CD4-positive, alpha-beta T cell (primary cell): ENCODE data around the gene SLC41A3. TPM values are rescaled to one million over a fixed set of nuclear protein-coding genes. Genes with fewer than 3 reads are reported as not detected.

Source experiments
- ATAC-seq: fragments of 200-7000 bp; cut with Tn5 transposase; one replicate; pipeline ENCODE4 v1.10.0; 2022; ENCODE audit warnings: mild to moderate bottlenecking; ENCODE audit not compliant: poor library complexity
- CTCF ChIA-PET: fragments of 350-600 bp; sonication (Branson Sonifier 250); formaldehyde crosslinking; loops from one replicate; lab custom pipeline; 2021; ENCODE audit warnings: antibody characterized with exemption, inconsistent platforms; lab: Charles Lee
- POLR2A ChIA-PET: fragments of 350-600 bp; sonication (Branson Sonifier 250); formaldehyde crosslinking; loops from one replicate; lab custom pipeline; 2021; ENCODE audit warnings: antibody characterized with exemption, inconsistent platforms; lab: Charles Lee
- DNase-seq, 14 experiments: peaks; one replicate each; pipeline ENCODE4 v3.0.0-alpha.2; 2013 to 2020; ENCODE audit warnings: mixed read lengths in 2 of 14
- H3K27ac ChIP-seq, 2 donors: one replicate each; pipeline versions ENCODE4 v1.5.1 to v1.7.0; 2013; ENCODE audit warnings: low read length in 2 of 2, low read depth in 1 of 2, mild to moderate bottlenecking in 1 of 2
- H3K27me3 ChIP-seq, 2 experiments: 1 replicate in 1 of 2; 2 replicates in 1 of 2; pipeline versions ENCODE4 v1.6.1 to v1.7.0; 2013; ENCODE audit warnings: low read length in 2 of 2, control low read depth in 1 of 2, mild to moderate bottlenecking in 1 of 2, moderate library complexity in 1 of 2; ENCODE audit not compliant: insufficient read depth in 2 of 2, control insufficient read depth in 1 of 2
- H3K36me3 ChIP-seq: one replicate; pipeline ENCODE4 v1.6.1; 2013; ENCODE audit warnings: low read length, control low read depth; ENCODE audit not compliant: insufficient read depth
- H3K4me1 ChIP-seq: one replicate; pipeline ENCODE4 v1.6.1; 2013; ENCODE audit warnings: low read length, control low read depth; ENCODE audit not compliant: insufficient read depth
- H3K4me3 ChIP-seq: one replicate; pipeline ENCODE4 v1.5.1; 2013; ENCODE audit warnings: mild to moderate bottlenecking, low read length, moderate library complexity
- H3K9me3 ChIP-seq, 2 experiments: 1 replicate in 1 of 2; 2 replicates in 1 of 2; pipeline versions ENCODE4 v1.6.1 to v1.7.0; 2013; ENCODE audit warnings: low read length in 2 of 2, mild to moderate bottlenecking in 2 of 2, control low read depth in 1 of 2, moderate library complexity in 1 of 2; ENCODE audit not compliant: control insufficient read depth in 1 of 2, insufficient read depth in 1 of 2
- H3K27ac Mint-ChIP-seq: one replicate; pipeline ENCODE4 v1.8.0; 2020; ENCODE audit warnings: mixed read lengths
- H3K27me3 Mint-ChIP-seq: one replicate; pipeline ENCODE4 v1.8.0; 2021; ENCODE audit warnings: mixed read lengths
- H3K36me3 Mint-ChIP-seq: one replicate; pipeline ENCODE4 v1.8.0; 2021; ENCODE audit warnings: low read depth, mixed read lengths
- H3K4me1 Mint-ChIP-seq: one replicate; pipeline ENCODE4 v1.8.0; 2021; ENCODE audit warnings: low read depth, mixed read lengths
- H3K4me3 Mint-ChIP-seq: one replicate; pipeline ENCODE4 v1.8.0; 2020; ENCODE audit warnings: mild to moderate bottlenecking, mixed read lengths
- H3K9me3 Mint-ChIP-seq: one replicate; pipeline ENCODE4 v1.8.0; 2020; ENCODE audit warnings: mixed read lengths
- intact Hi-C, 2 experiments: fragments of 100-400 bp; cut with DNase I in 1 of 2; cut with micrococcal nuclease in 1 of 2; formaldehyde crosslinking; loops; one replicate each; pipeline versions ENCODE4 v1.15.1 to v1.9.0; 2023 to 2025; cut with DNase I, micrococcal nuclease
- total RNA-seq, 174 experiments: library from RNA in 2 of 174; stranded (reverse) in 2 of 174; gene quantifications; one replicate each; pipeline ENCODE4 v1.2.3 and lab custom pipeline; 2021 to 2026
- TF ChIP-seq, protein P1 (sequence below): fragments of 200-600 bp; IDR thresholded peaks from one replicate; pipeline ENCODE4 v1.8.0; 2022; ENCODE audit warnings: antibody characterized with exemption, mild to moderate bottlenecking

SLC41A3 gene
- total RNA-seq, 2 experiments from 2014 or later = 26.5 to 29.1 TPM

DNA sequence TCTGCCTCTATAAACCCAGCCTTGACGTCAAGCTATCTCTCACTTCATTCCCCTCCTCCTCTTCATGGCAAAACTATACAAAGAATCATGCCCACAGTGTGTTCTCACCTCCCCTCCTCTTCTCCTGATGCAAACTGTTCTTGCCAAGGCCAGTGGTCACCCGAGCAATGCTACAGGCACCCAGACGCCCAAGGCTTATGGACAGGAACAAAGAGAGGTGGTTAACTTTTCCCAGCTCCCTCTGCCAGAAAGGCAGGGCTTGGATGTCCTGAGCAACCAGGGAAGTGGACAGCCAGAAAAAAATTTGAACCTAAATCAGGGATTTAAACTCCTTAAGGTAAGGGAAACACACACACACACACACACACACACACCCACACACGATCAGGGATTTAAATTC is 5.1 kb downstream of the SLC41A3 start:
- Histone ChIP-seq H3K36me3 (no peaks in the 10 kb centered on the region), H3K4me3 (no peak overlapping the region), H3K9me3 (peaks cover 0 to 4% of the 10 kb centered on the region in 2 experiments), H3K4me1 (peaks cover 18% of the 10 kb centered on the region), H3K27ac (no peak overlapping the region), H3K27me3 (no peaks in the 10 kb centered on the region)
- POLR2A ChIA-PET = no interaction called here
- peaks cover under 1% of the 10 kb centered on the region for H3K9me3 Mint-ChIP-seq
- CTCF ChIA-PET = no interaction called here
- peaks cover 5% of the 10 kb centered on the region for H3K36me3 Mint-ChIP-seq
- DNase-seq = no peak
- intact Hi-C loops = no loop called here
- no peak overlapping the region for H3K27ac Mint-ChIP-seq
- H3K27me3 Mint-ChIP-seq = no peaks in the 10 kb centered on the region
- ATAC-seq = no peak
- H3K4me1 Mint-ChIP-seq = peaks cover 14% of the 10 kb centered on the region
- no peak overlapping the region for H3K4me3 Mint-ChIP-seq
- TF ChIP-seq, protein P1, sequence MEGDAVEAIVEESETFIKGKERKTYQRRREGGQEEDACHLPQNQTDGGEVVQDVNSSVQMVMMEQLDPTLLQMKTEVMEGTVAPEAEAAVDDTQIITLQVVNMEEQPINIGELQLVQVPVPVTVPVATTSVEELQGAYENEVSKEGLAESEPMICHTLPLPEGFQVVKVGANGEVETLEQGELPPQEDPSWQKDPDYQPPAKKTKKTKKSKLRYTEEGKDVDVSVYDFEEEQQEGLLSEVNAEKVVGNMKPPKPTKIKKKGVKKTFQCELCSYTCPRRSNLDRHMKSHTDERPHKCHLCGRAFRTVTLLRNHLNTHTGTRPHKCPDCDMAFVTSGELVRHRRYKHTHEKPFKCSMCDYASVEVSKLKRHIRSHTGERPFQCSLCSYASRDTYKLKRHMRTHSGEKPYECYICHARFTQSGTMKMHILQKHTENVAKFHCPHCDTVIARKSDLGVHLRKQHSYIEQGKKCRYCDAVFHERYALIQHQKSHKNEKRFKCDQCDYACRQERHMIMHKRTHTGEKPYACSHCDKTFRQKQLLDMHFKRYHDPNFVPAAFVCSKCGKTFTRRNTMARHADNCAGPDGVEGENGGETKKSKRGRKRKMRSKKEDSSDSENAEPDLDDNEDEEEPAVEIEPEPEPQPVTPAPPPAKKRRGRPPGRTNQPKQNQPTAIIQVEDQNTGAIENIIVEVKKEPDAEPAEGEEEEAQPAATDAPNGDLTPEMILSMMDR = no peak

DNA sequence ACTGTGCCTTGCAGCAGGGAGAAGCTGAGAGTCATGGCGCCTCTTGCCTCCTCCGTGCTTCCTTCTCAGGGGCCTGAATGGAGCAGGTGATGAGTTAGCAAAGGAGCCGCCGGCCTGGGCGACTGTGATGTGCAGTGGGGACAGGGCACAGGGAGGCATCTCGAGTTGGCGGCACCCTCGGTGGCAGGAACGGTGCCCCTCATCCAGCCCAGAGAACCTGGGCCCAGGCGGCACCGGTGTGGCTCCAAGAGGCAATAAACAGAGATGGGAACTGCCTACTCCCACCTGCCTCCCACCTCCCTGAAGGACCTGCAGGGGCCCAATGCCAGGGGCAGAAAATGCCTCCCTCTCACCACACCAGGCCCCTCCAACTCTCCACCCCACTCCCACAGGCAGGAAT is 6.2 kb downstream of the SLC41A3 start:
- Histone ChIP-seq H3K27me3 (no peaks in the 10 kb centered on the region), H3K27ac (no peak overlapping the region), H3K4me1 (peaks cover 9% of the 10 kb centered on the region), H3K36me3 (no peaks in the 10 kb centered on the region), H3K4me3 (no peak overlapping the region), H3K9me3 (peaks cover 0 to 9% of the 10 kb centered on the region in 2 experiments)
- Mint-ChIP-seq H3K4me1 (peaks cover 10% of the 10 kb centered on the region), H3K4me3 (no peak overlapping the region), H3K9me3 (peaks cover 6% of the 10 kb centered on the region), H3K36me3 (peaks cover 8% of the 10 kb centered on the region), H3K27me3 (no peaks in the 10 kb centered on the region), H3K27ac (no peak overlapping the region)
- ChIA-PET POLR2A (no interaction called here), CTCF (no interaction called here)
- no peak for DNase-seq
- intact Hi-C loops = no loop called here
- TF ChIP-seq, protein P1 = no peak
- ATAC-seq = no peak

DNA sequence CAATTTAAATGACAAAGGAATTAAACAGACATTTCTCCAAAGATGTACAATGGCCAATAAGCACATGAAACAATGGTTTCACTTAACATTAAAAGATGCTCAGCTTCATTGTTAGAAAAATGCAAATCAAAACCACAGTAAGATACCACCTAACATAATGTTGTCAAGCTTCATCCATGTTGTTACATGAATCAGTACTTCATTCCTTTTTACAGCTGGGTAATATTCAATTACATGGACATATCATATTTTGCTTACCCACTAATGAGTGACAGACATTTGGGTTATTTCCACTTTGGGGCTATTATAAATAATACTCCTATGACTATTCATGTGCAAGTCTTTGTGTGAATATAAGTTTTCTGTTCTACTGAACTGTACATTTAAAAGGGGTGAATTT is 7.8 kb downstream of the SLC41A3 start:
- ChIA-PET CTCF (no interaction called here), POLR2A (no interaction called here)
- H3K4me3 ChIP-seq = no peak overlapping the region
- Mint-ChIP-seq H3K27ac (no peak overlapping the region), H3K36me3 (peaks cover 17% of the 10 kb centered on the region), H3K27me3 (no peaks in the 10 kb centered on the region), H3K9me3 (peaks cover 8% of the 10 kb centered on the region), H3K4me1 (peaks cover 10% of the 10 kb centered on the region), H3K4me3 (no peak overlapping the region)
- TF ChIP-seq, protein P1 = no peak
- H3K27ac ChIP-seq = no peak overlapping the region
- ATAC-seq = no peak
- no peaks in the 10 kb centered on the region for H3K4me1 ChIP-seq
- H3K36me3 ChIP-seq = no peaks in the 10 kb centered on the region
- intact Hi-C loops = no loop called here
- peaks cover 0 to 9% of the 10 kb centered on the region in 2 experiments for H3K9me3 ChIP-seq
- no peaks in the 10 kb centered on the region for H3K27me3 ChIP-seq
- no peak for DNase-seq
